ENCODE results near the gene SPHK2.

SPHK2 gene

GRCh38 chr19:48595833-48596232, 23.5 kb upstream of the SPHK2 start:
- Mint-ChIP-seq H3K36me3 (ENCODE audit: insufficient read depth) (peaks cover 4% of the 10 kb centered on the region), H3K4me1 (ENCODE audit: low read depth in 2 of 2) (peaks cover 4 to 15% of the 10 kb centered on the region in 2 donors), H3K4me3 (peak overlapping the region; percentile 27 to 40), H3K27me3 (peaks cover 0 to 8% of the 10 kb centered on the region in 2 donors), H3K27ac (peak overlapping the region; percentile 39 to 76), H3K9me3 (no peaks in the 10 kb centered on the region)
- no peak for ATAC-seq (replicated peaks)
- no peak for DNase-seq

- H3K4me3 Mint-ChIP-seq: peak overlapping the region in 1 of 2 donors; percentile 40
- ATAC-seq (replicated peaks): no peak
Observed at GRCh38 chr19:48596237-48596636, 23.1 kb upstream of the SPHK2 start.

GRCh38 chr19:48596679-48597465, 22.4 kb upstream of the SPHK2 start:
- DNase-seq (peak in 2 of 3 experiments; percentile 29 to 35), ATAC-seq (replicated peaks) (peak; percentile 97)
- Mint-ChIP-seq H3K9me3 (no peaks in the 10 kb centered on the region), H3K27ac (peak overlapping the region; percentile 58 to 91), H3K4me3 (peak overlapping the region; percentile 58 to 68), H3K36me3 (ENCODE audit: insufficient read depth) (peaks cover 4% of the 10 kb centered on the region), H3K4me1 (ENCODE audit: low read depth in 2 of 2) (peaks cover 4 to 14% of the 10 kb centered on the region in 2 donors), H3K27me3 (peaks cover 0 to 8% of the 10 kb centered on the region in 2 donors)

More at GRCh38 chr19:48596237-48596636, 23.1 kb upstream of the SPHK2 start:
- Mint-ChIP-seq H3K27ac (peak overlapping the region; percentile 76 to 91), H3K36me3 (ENCODE audit: insufficient read depth) (peaks cover 4% of the 10 kb centered on the region), H3K9me3 (no peaks in the 10 kb centered on the region), H3K4me1 (ENCODE audit: low read depth in 2 of 2) (peaks cover 4 to 15% of the 10 kb centered on the region in 2 donors), H3K27me3 (peaks cover 0 to 8% of the 10 kb centered on the region in 2 donors)
- no peak for DNase-seq

- Mint-ChIP-seq H3K9me3 (no peaks in the 10 kb centered on the region), H3K27ac (peak overlapping the region in 1 of 2 donors; percentile 11), H3K4me1 (ENCODE audit: low read depth in 2 of 2) (peaks cover 4 to 11% of the 10 kb centered on the region in 2 donors), H3K4me3 (no peak overlapping the region), H3K36me3 (ENCODE audit: insufficient read depth) (no peaks in the 10 kb centered on the region), H3K27me3 (peaks cover 0 to 8% of the 10 kb centered on the region in 2 donors)
- ATAC-seq (replicated peaks): no peak
- no peak for DNase-seq
Observed at GRCh38 chr19:48598996-48599700, 20.2 kb upstream of the SPHK2 start.

DNA sequence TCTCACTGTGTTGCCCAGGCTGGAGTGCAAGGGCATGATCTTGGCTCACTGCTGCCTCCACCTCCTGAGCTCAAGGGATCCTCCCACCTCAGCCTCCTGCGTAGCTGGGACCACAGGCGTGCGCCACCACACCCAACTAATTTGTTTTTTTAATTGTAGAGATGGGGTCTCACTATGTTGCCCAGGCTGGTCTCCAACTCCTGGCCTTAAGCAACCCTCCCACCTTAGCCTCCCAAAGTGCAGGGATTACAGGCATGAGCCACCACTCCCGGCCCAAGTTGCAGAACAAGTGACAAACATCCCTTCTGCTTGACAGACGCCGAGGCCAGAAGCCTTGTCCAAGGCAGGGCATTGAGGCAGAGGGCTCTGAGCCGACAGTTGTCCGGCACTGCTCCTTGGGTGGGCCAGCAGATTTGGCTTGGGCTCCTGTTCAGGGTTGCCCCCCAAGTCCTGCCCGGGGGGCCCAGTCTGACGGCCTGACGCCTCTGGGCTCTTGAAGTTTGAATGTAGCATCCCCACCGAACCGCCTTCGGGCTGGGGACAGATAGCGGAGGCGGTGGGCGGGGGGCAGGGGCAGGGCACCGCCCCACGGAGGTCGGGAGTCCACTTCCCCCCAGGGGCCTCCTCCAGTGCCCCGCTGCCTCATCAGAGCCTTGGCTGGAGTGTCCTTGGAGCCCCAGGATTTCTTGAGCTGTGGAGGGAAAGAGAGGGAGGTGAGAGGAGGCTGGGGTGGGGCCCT, 18.5 kb upstream of the SPHK2 start:
- Mint-ChIP-seq H3K4me1 (ENCODE audit: low read depth in 2 of 2) (peaks cover 0 to 7% of the 10 kb centered on the region in 2 donors), H3K27me3 (peaks cover 0 to 8% of the 10 kb centered on the region in 2 donors), H3K4me3 (no peak overlapping the region), H3K9me3 (no peaks in the 10 kb centered on the region), H3K27ac (no peak overlapping the region), H3K36me3 (ENCODE audit: insufficient read depth) (no peaks in the 10 kb centered on the region)
- DNase-seq (no peak), ATAC-seq (replicated peaks) (no peak)

GRCh38 chr19:48603001-48603400, 16.3 kb upstream of the SPHK2 start:
- ATAC-seq (replicated peaks): no peak

GRCh38 chr19:48603449-48603848, 15.9 kb upstream of the SPHK2 start:
- no peaks in the 10 kb centered on the region for H3K4me1 Mint-ChIP-seq (ENCODE audit: low read depth in 2 of 2)
- peaks cover 0 to 5% of the 10 kb centered on the region in 2 donors for H3K27me3 Mint-ChIP-seq
- no peak overlapping the region for H3K4me3 Mint-ChIP-seq
- no peak for ATAC-seq (replicated peaks)
- H3K27ac Mint-ChIP-seq: no peak overlapping the region
- DNase-seq: no peak
- no peaks in the 10 kb centered on the region for H3K36me3 Mint-ChIP-seq (ENCODE audit: insufficient read depth)
- H3K9me3 Mint-ChIP-seq: no peaks in the 10 kb centered on the region

More at GRCh38 chr19:48603001-48603400, 16.3 kb upstream of the SPHK2 start:
- Mint-ChIP-seq H3K4me1 (ENCODE audit: low read depth in 2 of 2) (no peaks in the 10 kb centered on the region), H3K9me3 (no peaks in the 10 kb centered on the region), H3K27me3 (peaks cover 0 to 8% of the 10 kb centered on the region in 2 donors), H3K36me3 (ENCODE audit: insufficient read depth) (no peaks in the 10 kb centered on the region), H3K4me3 (no peak overlapping the region), H3K27ac (no peak overlapping the region)
- no peak for DNase-seq

DNA sequence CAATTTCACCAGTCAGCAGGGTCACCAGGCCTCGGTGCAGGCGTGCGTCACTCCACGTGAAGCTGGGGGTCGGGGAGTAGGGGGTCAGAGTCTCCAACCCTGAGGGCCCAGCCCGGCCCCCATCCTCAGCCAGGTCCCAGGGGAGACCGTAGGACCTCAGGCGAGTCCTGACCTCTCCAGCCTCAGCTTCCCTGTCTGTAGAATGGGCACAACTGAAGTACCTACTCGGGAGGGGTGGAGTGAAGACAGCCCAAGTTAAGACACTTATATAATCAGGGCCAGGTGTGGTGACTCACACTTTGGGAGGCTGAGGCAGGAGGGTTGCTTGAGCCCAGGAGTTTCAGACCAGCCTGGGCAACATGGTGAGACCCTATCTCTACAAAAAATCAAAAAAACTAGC, 15.5 kb upstream of the SPHK2 start:
- ATAC-seq (replicated peaks) (no peak), DNase-seq (no peak)
- Mint-ChIP-seq H3K27ac (no peak overlapping the region), H3K36me3 (ENCODE audit: insufficient read depth) (no peaks in the 10 kb centered on the region), H3K9me3 (no peaks in the 10 kb centered on the region), H3K4me1 (ENCODE audit: low read depth in 2 of 2) (peaks cover 3% of the 10 kb centered on the region in 2 donors), H3K4me3 (no peak overlapping the region), H3K27me3 (peaks cover 0 to 1% of the 10 kb centered on the region in 2 donors)

DNA sequence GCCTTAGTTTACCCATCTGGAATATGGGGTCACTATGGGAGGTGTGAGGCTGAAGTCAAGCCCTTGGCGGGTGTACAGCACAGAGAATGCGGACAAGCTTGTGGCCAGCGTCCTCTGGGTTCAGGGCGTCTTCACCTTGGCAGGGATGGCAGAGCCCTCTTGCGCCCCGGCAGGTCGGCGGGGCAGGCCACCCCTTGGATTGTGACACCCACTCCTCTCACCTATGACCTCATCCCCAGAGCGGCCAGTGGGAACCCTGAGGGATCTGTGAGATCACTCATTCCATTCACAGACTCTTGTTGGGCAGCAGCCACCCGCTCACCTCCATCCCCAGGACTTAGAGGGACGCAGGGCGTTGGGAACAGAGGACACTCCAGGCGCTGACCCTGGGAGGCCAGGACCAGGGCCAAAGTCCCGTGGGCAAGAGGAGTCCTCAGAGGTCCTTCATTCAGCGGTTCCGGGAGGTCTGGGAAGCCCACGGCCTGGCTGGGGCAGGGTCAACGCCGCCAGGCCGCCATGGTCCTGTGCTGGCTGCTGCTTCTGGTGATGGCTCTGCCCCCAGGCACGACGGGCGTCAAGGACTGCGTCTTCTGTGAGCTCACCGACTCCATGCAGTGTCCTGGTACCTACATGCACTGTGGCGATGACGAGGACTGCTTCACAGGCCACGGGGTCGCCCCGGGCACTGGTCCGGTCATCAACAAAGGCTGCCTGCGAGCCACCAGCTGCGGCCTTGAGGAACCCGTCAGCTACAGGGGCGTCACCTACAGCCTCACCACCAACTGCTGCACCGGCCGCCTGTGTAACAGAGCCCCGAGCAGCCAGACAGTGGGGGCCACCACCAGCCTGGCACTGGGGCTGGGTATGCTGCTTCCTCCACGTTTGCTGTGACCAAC, 12.6 kb upstream of the SPHK2 start, which contains the start of gene SPACA4:
SPACA4 (plus strand) TSS at position 280 of the 896 bp plus-strand sequence; CDS start at position 517, 237 bp downstream.
- H3K9me3 Mint-ChIP-seq: no peaks in the 10 kb centered on the region
- no peak within 1 kb of the TSS for H3K27ac Mint-ChIP-seq
- peaks cover 4 to 5% of the 10 kb centered on the region in 2 donors for H3K4me1 Mint-ChIP-seq (ENCODE audit: low read depth in 2 of 2)
- no peak for ATAC-seq (replicated peaks)
- H3K4me3 Mint-ChIP-seq: no peak within 1 kb of the TSS
- DNase-seq: no peak
- no peaks in the 10 kb centered on the region for H3K27me3 Mint-ChIP-seq
- no peaks in the 10 kb centered on the region for H3K36me3 Mint-ChIP-seq (ENCODE audit: insufficient read depth)

GRCh38 chr19:48607359-48607755, 11.9 kb upstream of the SPHK2 start:
- Mint-ChIP-seq H3K27me3 (no peaks in the 10 kb centered on the region), H3K36me3 (ENCODE audit: insufficient read depth) (no peaks in the 10 kb centered on the region), H3K27ac (no peak overlapping the region), H3K4me1 (ENCODE audit: low read depth in 2 of 2) (peaks cover 4 to 5% of the 10 kb centered on the region in 2 donors), H3K4me3 (no peak overlapping the region), H3K9me3 (no peaks in the 10 kb centered on the region)
- DNase-seq (no peak), ATAC-seq (replicated peaks) (no peak)

- ATAC-seq (replicated peaks) (peak; percentile 94), DNase-seq (peak in 2 of 3 experiments; percentile 31 to 32)
- Mint-ChIP-seq H3K4me3 (peak overlapping the region in 1 of 2 donors; percentile 45), H3K27ac (no peak overlapping the region), H3K36me3 (ENCODE audit: insufficient read depth) (peaks cover 5% of the 10 kb centered on the region), H3K27me3 (no peaks in the 10 kb centered on the region), H3K9me3 (no peaks in the 10 kb centered on the region), H3K4me1 (ENCODE audit: low read depth in 2 of 2) (peaks cover 5% of the 10 kb centered on the region in 2 donors)
Observed at GRCh38 chr19:48608798-48609263, 10.5 kb upstream of the SPHK2 start.

DNA sequence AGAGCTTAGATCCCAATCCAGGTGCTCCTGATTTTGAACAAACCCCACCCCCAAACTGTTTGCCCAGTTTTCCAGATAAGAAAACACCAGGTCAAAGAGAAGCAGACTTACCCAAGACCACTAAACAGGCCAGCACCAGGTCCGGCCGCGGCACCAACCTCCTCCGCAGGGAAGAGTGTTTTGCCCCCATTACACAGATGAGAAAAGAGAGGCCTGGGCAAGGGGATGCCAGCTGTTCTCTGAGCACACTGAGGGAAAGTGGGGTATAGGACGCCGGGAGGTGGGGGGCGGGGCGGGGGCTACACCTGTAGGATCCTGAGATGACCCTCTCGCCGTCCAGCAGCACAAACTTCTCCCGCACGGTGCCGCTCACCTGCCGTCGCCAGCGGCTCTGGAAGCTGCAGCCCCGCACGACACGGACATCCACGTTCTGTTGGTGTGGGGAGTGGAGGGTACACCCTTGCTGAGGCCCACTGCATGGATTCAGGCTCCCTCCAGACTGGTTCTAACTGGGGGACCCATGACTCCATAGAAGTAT, 9.7 kb upstream of the SPHK2 start:
- no peak overlapping the region for H3K4me3 Mint-ChIP-seq
- H3K27ac Mint-ChIP-seq: no peak overlapping the region
- peaks cover 5 to 7% of the 10 kb centered on the region in 2 donors for H3K4me1 Mint-ChIP-seq (ENCODE audit: low read depth in 2 of 2)
- no peak for DNase-seq
- no peak for ATAC-seq (replicated peaks)
- H3K27me3 Mint-ChIP-seq: no peaks in the 10 kb centered on the region
- peaks cover 11% of the 10 kb centered on the region for H3K36me3 Mint-ChIP-seq (ENCODE audit: insufficient read depth)
- H3K9me3 Mint-ChIP-seq: no peaks in the 10 kb centered on the region

All from effector memory CD8-positive, alpha-beta T cell (primary cell).